TTC549 (cell line): ENCODE data around the gene A4GALT.
"Not testable (repeated sequence)": the region's sequence is repeated elsewhere in the genome, so short reads cannot be mapped to it uniquely, and the experiment has no call there.

Experiments used
- FAIRE-seq: peaks from 2 replicates; lab custom pipeline; 2012; peaks lifted over from hg19 to GRCh38; lab: Jason Lieb, UNC

The A4GALT gene, protein sequence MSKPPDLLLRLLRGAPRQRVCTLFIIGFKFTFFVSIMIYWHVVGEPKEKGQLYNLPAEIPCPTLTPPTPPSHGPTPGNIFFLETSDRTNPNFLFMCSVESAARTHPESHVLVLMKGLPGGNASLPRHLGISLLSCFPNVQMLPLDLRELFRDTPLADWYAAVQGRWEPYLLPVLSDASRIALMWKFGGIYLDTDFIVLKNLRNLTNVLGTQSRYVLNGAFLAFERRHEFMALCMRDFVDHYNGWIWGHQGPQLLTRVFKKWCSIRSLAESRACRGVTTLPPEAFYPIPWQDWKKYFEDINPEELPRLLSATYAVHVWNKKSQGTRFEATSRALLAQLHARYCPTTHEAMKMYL

GRCh38 chr22:42720263-42721044, at the start of gene A4GALT:
Gene A4GALT (minus strand): TSS chr22:42720870. CDS start chr22:42693951, 26,919 bp downstream.
- FAIRE-seq, result no peak

DNA sequence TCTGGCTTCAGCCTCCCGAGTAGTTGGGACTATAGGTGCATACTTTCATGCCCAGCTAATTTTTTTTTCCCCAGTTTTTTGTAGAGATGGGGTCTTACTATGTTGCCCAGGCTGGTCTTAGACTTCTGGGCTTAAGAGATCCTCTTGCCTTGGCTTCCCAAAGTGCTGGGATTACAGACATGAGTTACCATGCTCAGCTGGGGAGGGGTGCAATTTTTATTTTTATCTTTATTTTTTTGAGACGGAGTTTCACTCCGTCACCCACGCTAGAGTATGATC, 49.7 kb upstream of the A4GALT start:
- FAIRE-seq, result no peak

GRCh38 chr22:42769574-42770447, 49.1 kb upstream of the A4GALT start:
- FAIRE-seq, result no peak

GRCh38 chr22:42769238-42769573, 48.5 kb upstream of the A4GALT start:
- FAIRE-seq, result no peak

DNA sequence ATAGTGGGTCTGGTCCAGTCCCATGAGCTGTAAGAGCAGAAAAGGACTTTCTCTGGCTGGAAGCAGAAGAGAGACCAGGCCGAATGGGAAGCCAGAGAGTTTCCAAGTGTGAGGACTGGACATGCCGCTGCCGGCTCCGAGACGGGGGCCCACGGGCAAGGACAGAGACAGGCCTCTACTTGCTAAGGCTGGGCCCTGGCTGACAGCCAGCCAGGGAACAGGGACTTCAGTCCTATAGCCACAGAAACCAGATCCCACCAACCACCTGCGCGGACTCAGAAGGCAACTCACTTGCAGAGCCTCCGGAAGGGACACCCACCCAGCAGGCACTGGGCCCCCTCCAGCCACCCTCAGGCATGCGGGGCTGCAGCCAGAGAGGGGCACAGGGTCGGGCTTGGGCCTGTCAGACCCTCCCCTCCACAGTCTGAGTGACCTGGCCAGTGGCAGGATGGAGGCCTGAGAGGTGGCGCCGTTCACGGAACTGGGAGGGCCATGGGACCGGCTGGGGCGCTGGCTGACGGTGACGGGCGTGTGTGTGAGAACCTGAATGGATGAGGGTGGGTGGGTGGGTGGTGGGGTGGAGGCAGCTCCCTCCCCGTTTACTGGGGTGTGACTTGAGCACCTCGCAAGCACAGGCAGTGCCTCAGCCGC, 47.8 kb upstream of the A4GALT start:
- FAIRE-seq, result no peak

GRCh38 chr22:42766860-42767259, 46.2 kb upstream of the A4GALT start:
- no peak for FAIRE-seq

DNA sequence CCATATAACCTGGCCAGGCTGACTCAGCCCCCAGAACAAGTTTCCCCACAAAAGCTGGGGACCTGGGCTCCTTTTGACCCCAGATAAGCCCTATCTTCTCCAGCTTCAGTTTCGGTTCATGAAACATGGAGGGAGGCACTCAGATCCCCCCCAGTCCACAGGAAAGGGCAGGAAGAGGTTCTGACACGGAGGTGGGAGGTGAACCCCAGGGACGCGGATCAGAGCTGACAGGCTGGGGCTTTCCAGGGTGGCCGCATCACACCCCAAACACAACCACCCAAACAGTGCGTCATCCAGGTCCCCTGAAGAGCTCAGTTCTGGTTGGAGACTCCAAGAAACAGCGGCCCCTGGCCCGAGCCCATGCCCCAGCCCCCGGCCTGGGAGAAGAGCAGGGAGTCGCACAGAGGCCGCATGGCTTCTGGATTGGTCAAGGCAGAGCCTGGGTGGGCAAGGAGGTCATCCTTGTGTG, 44.3 kb upstream of the A4GALT start:
- FAIRE-seq, result no peak

DNA sequence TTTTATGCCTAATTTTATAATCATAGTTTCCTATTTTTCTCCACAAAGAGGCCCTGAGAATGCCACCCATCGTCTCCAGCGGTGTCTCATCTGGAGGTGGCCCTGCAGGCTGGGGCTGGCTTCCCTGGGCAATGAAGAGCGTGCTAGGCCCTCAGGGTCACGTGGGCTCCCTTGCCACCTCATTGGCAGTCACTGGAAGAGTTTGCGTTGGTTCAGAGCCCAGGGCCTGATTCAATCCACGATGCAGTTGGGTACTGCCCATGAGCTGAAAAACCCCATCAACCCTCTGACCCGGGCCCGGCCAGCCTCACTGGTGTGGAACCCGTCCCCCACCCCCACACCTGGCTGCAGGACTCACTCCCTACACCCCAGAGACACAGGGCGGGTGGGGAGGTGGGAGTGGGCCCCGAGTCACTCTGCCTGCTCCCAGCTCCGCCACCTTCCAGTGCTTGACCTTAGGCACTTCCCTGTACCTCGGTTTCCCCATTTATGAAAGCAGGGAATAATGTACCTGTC, 43.4 kb upstream of the A4GALT start:
- no peak for FAIRE-seq

GRCh38 chr22:42760806-42761565, 40.3 kb upstream of the A4GALT start:
- FAIRE-seq, result no peak

DNA sequence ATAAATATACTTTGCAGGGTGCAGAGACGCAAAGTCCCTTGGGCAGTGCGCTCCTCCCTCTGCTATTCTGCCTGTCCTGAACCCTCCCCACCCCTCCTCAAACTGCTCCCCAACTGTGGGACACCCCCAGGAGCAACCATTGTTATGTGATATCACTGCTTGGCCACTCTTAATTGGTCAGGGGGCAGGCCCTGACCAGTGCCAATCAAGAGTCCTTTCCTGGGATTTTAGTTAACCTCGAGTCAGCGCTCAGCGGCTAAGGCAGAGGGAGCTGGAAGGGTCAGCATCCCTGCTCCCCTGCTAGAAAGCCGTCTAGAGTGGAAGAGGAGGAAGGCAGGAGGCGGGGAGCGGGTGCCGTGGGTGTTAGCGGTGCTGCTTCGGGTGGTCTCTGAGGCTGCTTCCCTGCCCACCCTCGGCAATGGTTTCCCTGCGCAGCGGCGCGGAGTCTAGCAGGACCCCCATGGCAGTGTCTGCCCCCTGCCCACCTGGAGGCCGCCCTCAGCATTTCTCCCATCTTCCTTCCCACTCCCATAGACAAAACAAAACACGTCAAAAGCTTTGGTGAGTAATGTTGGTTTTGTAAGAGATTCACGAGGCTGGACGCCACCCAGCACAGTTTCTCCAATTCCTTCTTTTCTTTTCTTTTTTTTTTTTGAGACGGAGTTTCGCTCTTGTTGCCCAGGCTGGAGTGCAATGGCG, 38.4 kb upstream of the A4GALT start:
- FAIRE-seq, result no peak

GRCh38 chr22:42755553-42755952, 34.9 kb upstream of the A4GALT start:
- FAIRE-seq, result not testable (repeated sequence)

DNA sequence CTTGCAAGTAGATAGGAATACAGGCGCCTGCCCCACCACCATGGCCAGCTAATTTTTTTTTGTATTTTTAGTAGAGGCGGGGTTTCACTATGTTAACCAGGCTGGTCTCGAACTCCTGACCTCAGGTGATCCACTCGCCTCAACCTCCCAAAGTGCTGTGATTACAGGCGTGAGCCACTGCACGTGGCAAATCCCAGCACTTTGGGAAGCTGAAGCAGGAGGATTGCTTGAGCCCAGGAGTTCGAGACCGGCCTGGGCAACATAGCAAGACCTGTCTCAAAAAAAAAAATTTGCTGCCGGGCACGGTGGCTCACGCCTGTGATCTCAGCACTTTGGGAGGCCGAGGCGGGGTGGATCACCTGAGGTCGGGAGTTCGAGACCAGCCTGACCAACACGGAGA, 34.5 kb upstream of the A4GALT start:
- FAIRE-seq, result not testable (repeated sequence)

- no peak for FAIRE-seq
These were observed 34.0 kb upstream of the A4GALT start for GRCh38 chr22:42754658-42755057.

- FAIRE-seq, result no peak
These were observed 32.2 kb upstream of the A4GALT start for GRCh38 chr22:42752912-42753311.

- no peak for FAIRE-seq
These were observed 31.6 kb upstream of the A4GALT start for GRCh38 chr22:42752230-42752746.

DNA sequence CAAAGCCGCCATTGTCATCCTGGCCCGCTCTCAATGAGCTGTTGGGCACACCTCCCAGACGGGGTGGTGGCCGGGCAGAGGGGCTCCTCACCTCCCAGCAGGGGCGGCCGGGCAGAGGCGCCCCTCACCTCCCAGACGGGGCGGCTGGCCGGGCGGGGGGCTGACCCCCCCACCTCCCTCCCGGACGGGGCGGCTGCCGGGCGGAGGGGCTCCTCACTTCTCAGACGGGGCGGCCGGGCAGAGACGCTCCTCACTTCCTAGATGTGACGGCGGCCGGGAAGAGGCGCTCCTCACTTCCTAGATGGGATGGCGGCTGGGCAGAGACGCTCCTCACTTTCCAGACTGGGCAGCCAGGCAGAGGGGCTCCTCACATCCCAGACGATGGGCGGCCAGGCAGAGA, 29.8 kb upstream of the A4GALT start:
- FAIRE-seq, result not testable (repeated sequence)

DNA sequence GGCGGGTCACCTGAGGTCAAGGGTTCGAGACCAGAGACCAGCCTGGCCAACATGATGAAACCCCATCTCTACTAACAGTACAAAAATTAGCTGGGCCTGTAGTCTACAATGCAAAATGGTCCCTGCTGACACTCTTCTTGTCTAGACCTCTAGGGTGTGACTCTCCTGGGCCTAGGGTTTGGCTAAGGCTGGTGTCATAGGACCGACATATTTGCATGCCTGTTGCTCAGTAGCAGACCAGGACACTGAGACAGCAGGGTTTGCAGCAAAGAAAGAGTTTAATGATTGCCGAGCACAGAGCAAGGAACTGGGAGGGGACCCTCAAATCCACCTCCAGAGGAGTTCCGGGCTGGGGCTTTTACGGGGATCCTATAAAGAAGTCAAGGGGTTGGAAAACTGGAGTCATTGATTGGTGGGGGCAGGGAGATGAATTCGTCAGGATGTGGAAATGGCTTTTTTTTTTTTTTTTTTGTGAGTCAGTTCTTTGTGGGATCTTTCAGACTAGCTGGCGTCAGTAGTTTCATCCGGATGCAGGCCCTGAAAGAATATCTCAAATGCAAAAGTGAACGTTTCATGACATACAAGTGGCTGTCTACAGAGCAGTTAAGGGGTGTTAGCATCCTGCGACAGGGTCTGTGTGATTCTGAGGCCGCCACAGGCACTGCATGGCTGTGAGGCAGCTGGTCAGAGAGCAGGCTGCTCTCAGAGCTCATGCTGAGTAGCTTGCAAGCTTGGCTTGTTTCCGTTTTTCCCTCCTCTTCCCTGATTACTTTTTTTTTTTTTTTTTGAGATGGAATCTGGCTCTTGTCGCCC, 27.2 kb upstream of the A4GALT start:
- no peak for FAIRE-seq

GRCh38 chr22:42745118-42745517, 24.4 kb upstream of the A4GALT start:
- FAIRE-seq, result no peak

GRCh38 chr22:42743501-42743991, 22.9 kb upstream of the A4GALT start:
- FAIRE-seq, result no peak
